ENCODE data around the gene BIRC7.

Gene BIRC7

GRCh38 chr20:63253438-63254231 is 17.9 kb downstream of the BIRC7 start:
- peak; percentile 23 for DNase-seq (ENCODE audit: low read depth)
- no peak overlapping the region for H3K4me3 ChIP-seq (ENCODE audit: low read length)
- TF ChIP-seq, protein P1, sequence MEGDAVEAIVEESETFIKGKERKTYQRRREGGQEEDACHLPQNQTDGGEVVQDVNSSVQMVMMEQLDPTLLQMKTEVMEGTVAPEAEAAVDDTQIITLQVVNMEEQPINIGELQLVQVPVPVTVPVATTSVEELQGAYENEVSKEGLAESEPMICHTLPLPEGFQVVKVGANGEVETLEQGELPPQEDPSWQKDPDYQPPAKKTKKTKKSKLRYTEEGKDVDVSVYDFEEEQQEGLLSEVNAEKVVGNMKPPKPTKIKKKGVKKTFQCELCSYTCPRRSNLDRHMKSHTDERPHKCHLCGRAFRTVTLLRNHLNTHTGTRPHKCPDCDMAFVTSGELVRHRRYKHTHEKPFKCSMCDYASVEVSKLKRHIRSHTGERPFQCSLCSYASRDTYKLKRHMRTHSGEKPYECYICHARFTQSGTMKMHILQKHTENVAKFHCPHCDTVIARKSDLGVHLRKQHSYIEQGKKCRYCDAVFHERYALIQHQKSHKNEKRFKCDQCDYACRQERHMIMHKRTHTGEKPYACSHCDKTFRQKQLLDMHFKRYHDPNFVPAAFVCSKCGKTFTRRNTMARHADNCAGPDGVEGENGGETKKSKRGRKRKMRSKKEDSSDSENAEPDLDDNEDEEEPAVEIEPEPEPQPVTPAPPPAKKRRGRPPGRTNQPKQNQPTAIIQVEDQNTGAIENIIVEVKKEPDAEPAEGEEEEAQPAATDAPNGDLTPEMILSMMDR (IDR thresholded peaks at IDR 0.05; ENCODE audit: insufficient read depth, low read depth, low read length, missing control alignments): no peak

DNA sequence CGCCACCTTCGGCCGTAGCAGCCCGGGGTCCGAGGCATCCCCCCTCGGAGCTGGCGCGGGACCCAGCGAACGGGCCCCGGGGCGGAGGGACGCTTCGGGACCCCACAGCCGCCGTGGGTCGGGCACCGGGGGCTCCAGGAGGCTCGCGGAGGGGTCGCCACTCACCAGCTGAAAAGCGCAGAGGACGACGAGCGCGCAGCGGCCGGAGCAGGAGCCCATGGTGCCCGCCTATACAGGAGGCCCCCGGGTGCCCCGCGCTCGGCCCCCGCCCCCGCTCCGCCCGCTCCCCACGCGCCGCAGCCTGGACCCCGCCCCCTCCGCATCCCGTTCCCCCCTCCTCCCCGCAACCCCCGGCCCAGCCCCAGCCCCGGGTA is 18.5 kb downstream of the BIRC7 start, which contains the start of gene NKAIN4:
TSS of gene NKAIN4 (minus strand) at position 232 of the 374 bp plus-strand sequence. CDS start at position 219, 13 bp downstream.
- DNase-seq (ENCODE audit: low read depth): no peak
- H3K4me3 ChIP-seq (ENCODE audit: low read length): no peak within 1 kb of the TSS
- TF ChIP-seq, protein P1 (IDR thresholded peaks at IDR 0.05; ENCODE audit: insufficient read depth, low read depth, low read length, missing control alignments): no peak

GRCh38 chr20:63254606-63255384 is 19.1 kb downstream of the BIRC7 start:
- no peak overlapping the region for H3K4me3 ChIP-seq (ENCODE audit: low read length)
- TF ChIP-seq, protein P1 (IDR thresholded peaks at IDR 0.05; ENCODE audit: insufficient read depth, low read depth, low read length, missing control alignments): no peak
- DNase-seq (ENCODE audit: low read depth): no peak

- TF ChIP-seq, protein P1 (IDR thresholded peaks at IDR 0.05; ENCODE audit: insufficient read depth, low read depth, low read length, missing control alignments): no peak
- peak overlapping the region; percentile 13 for H3K4me3 ChIP-seq (ENCODE audit: low read length)
These were observed 20.4 kb downstream of the BIRC7 start for GRCh38 chr20:63255931-63256704.

GRCh38 chr20:63256954-63257353 is 21.2 kb downstream of the BIRC7 start:
- H3K4me3 ChIP-seq (ENCODE audit: low read length): no peak overlapping the region
- no peak for DNase-seq (ENCODE audit: low read depth)
- TF ChIP-seq, protein P1 (IDR thresholded peaks at IDR 0.05; ENCODE audit: insufficient read depth, low read depth, low read length, missing control alignments): no peak

More at GRCh38 chr20:63255931-63256704, 20.4 kb downstream of the BIRC7 start:
- peak; percentile 95 for DNase-seq (ENCODE audit: low read depth)

- no peak overlapping the region for H3K4me3 ChIP-seq (ENCODE audit: low read length)
- TF ChIP-seq, protein P1 (IDR thresholded peaks at IDR 0.05; ENCODE audit: insufficient read depth, low read depth, low read length, missing control alignments): no peak
- no peak for DNase-seq (ENCODE audit: low read depth)
These were observed 21.9 kb downstream of the BIRC7 start for GRCh38 chr20:63257629-63258028.

All from epithelial cell of esophagus (primary cell).